ENCODE results near the gene LIM2.

- TF ChIP-seq EP300 (IDR thresholded peaks at IDR 0.05; ENCODE audit: borderline replicate concordance) (no peak), CREB1 (IDR thresholded peaks at IDR 0.05; ENCODE audit: low read depth) (no peak), TAF1 (IDR thresholded peaks at IDR 0.05; ENCODE audit: low read depth) (no peak), RAD21 (IDR thresholded peaks at IDR 0.05; ENCODE audit: low read depth) (no peak)
- TF ChIP-seq, protein P1, sequence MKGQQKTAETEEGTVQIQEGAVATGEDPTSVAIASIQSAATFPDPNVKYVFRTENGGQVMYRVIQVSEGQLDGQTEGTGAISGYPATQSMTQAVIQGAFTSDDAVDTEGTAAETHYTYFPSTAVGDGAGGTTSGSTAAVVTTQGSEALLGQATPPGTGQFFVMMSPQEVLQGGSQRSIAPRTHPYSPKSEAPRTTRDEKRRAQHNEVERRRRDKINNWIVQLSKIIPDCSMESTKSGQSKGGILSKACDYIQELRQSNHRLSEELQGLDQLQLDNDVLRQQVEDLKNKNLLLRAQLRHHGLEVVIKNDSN (IDR thresholded peaks at IDR 0.05) = no peak
Observed at GRCh38 chr19:51331193-51331592, 56.6 kb downstream of the LIM2 start.
